ENCODE results near the gene LINC00237. TPM values are rescaled to one million over a fixed set of nuclear protein-coding genes. Genes with fewer than 3 reads are reported as not detected.
A peak's percentile ranks its signal among the peaks of the same experiment; 100 is the strongest.

Gene LINC00237
- total RNA-seq: not detected

- H3K4me3 Mint-ChIP-seq: peak within 1 kb of the TSS; percentile 46
- peaks cover 22% of the 10 kb centered on the region for H3K4me1 Mint-ChIP-seq (ENCODE audit: low read depth)
- DNase-seq: no peak
- H3K27me3 Mint-ChIP-seq (ENCODE audit: low read depth): peaks cover 66% of the 10 kb centered on the region
- no peaks in the 10 kb centered on the region for H3K36me3 Mint-ChIP-seq (ENCODE audit: low read depth)
- H3K9me3 Mint-ChIP-seq: no peaks in the 10 kb centered on the region
- CTCF ChIA-PET: no interaction called here
- H3K27ac Mint-ChIP-seq: no peak within 1 kb of the TSS
- intact Hi-C loops (cut with micrococcal nuclease): no loop called here
Measured at GRCh38 chr20:21106171-21107017, at the start of gene LINC00237. Gene LINC00237, minus strand, starts transcription at chr20:21106358.

GRCh38 chr20:21155268-21155667 lies 49.1 kb upstream of the LINC00237 start:
- H3K27me3 Mint-ChIP-seq (ENCODE audit: low read depth): no peaks in the 10 kb centered on the region

GRCh38 chr20:21154692-21155091 lies 48.5 kb upstream of the LINC00237 start:
- Mint-ChIP-seq H3K4me3 (no peak overlapping the region), H3K4me1 (ENCODE audit: low read depth) (no peaks in the 10 kb centered on the region), H3K9me3 (no peaks in the 10 kb centered on the region), H3K27ac (no peak overlapping the region), H3K27me3 (ENCODE audit: low read depth) (no peaks in the 10 kb centered on the region), H3K36me3 (ENCODE audit: low read depth) (peaks cover 23% of the 10 kb centered on the region)
- intact Hi-C loops (cut with micrococcal nuclease): no loop called here
- CTCF ChIA-PET: no interaction called here
- DNase-seq: no peak

More at GRCh38 chr20:21155268-21155667, 49.1 kb upstream of the LINC00237 start:
- Mint-ChIP-seq H3K4me1 (ENCODE audit: low read depth) (no peaks in the 10 kb centered on the region), H3K4me3 (no peak overlapping the region), H3K36me3 (ENCODE audit: low read depth) (peaks cover 29% of the 10 kb centered on the region), H3K27ac (no peak overlapping the region), H3K9me3 (no peaks in the 10 kb centered on the region)
- DNase-seq: no peak
- intact Hi-C loops (cut with micrococcal nuclease): no loop called here
- CTCF ChIA-PET: no interaction called here

GRCh38 chr20:21151791-21152190 lies 45.6 kb upstream of the LINC00237 start:
- Mint-ChIP-seq H3K4me3 (no peak overlapping the region), H3K4me1 (ENCODE audit: low read depth) (no peaks in the 10 kb centered on the region), H3K9me3 (no peaks in the 10 kb centered on the region), H3K27ac (no peak overlapping the region), H3K36me3 (ENCODE audit: low read depth) (peaks cover 28% of the 10 kb centered on the region), H3K27me3 (ENCODE audit: low read depth) (no peaks in the 10 kb centered on the region)
- DNase-seq: no peak
- intact Hi-C loops (cut with micrococcal nuclease): no loop called here
- CTCF ChIA-PET: interaction anchor here (1.3 kb wide), 1 partner anchor 315 kb away, joined by 3 read pairs; no protein-coding TSS in a partner anchor

- intact Hi-C loops (cut with micrococcal nuclease): no loop called here
- H3K9me3 Mint-ChIP-seq: no peaks in the 10 kb centered on the region
- peaks cover 18% of the 10 kb centered on the region for H3K36me3 Mint-ChIP-seq (ENCODE audit: low read depth)
- no peak overlapping the region for H3K4me3 Mint-ChIP-seq
- no peaks in the 10 kb centered on the region for H3K27me3 Mint-ChIP-seq (ENCODE audit: low read depth)
- no peak for DNase-seq
- no peaks in the 10 kb centered on the region for H3K4me1 Mint-ChIP-seq (ENCODE audit: low read depth)
- CTCF ChIA-PET: no interaction called here
- H3K27ac Mint-ChIP-seq: no peak overlapping the region
Measured at GRCh38 chr20:21149344-21149743, 43.2 kb upstream of the LINC00237 start.

- Mint-ChIP-seq H3K4me1 (ENCODE audit: low read depth) (no peaks in the 10 kb centered on the region), H3K27ac (no peak overlapping the region), H3K36me3 (ENCODE audit: low read depth) (peaks cover 14% of the 10 kb centered on the region), H3K27me3 (ENCODE audit: low read depth) (no peaks in the 10 kb centered on the region), H3K4me3 (no peak overlapping the region), H3K9me3 (no peaks in the 10 kb centered on the region)
- no peak for DNase-seq
- intact Hi-C loops (cut with micrococcal nuclease): no loop called here
- CTCF ChIA-PET: interaction anchor here (0.7 kb wide), 1 partner anchor 216 kb away, joined by 5 read pairs; no protein-coding TSS in a partner anchor
Measured at GRCh38 chr20:21147593-21147992, 41.4 kb upstream of the LINC00237 start.

GRCh38 chr20:21146215-21146614 lies 40.1 kb upstream of the LINC00237 start:
- no peak overlapping the region for H3K27ac Mint-ChIP-seq
- H3K4me1 Mint-ChIP-seq (ENCODE audit: low read depth): no peaks in the 10 kb centered on the region
- intact Hi-C loops (cut with micrococcal nuclease): no loop called here
- no peaks in the 10 kb centered on the region for H3K9me3 Mint-ChIP-seq
- no peak for DNase-seq
- CTCF ChIA-PET: interaction anchor here (0.6 kb wide), 1 partner anchor 110 kb away, joined by 3 read pairs; no protein-coding TSS in a partner anchor
- H3K27me3 Mint-ChIP-seq (ENCODE audit: low read depth): no peaks in the 10 kb centered on the region
- no peak overlapping the region for H3K4me3 Mint-ChIP-seq
- peaks cover 9% of the 10 kb centered on the region for H3K36me3 Mint-ChIP-seq (ENCODE audit: low read depth)

GRCh38 chr20:21145424-21145823 lies 39.3 kb upstream of the LINC00237 start:
- Mint-ChIP-seq H3K27me3 (ENCODE audit: low read depth) (no peaks in the 10 kb centered on the region), H3K4me3 (no peak overlapping the region), H3K4me1 (ENCODE audit: low read depth) (no peaks in the 10 kb centered on the region), H3K9me3 (no peaks in the 10 kb centered on the region), H3K36me3 (ENCODE audit: low read depth) (peaks cover 9% of the 10 kb centered on the region), H3K27ac (no peak overlapping the region)
- no peak for DNase-seq
- intact Hi-C loops (cut with micrococcal nuclease): no loop called here
- CTCF ChIA-PET: no interaction called here

- Mint-ChIP-seq H3K4me1 (ENCODE audit: low read depth) (no peaks in the 10 kb centered on the region), H3K4me3 (no peak overlapping the region), H3K9me3 (no peaks in the 10 kb centered on the region), H3K27ac (no peak overlapping the region), H3K36me3 (ENCODE audit: low read depth) (peaks cover 6% of the 10 kb centered on the region), H3K27me3 (ENCODE audit: low read depth) (no peaks in the 10 kb centered on the region)
- intact Hi-C loops (cut with micrococcal nuclease): no loop called here
- no peak for DNase-seq
- CTCF ChIA-PET: interaction anchor here (0.7 kb wide), 1 partner anchor 54 kb away, joined by 3 read pairs; no protein-coding TSS in a partner anchor
Measured at GRCh38 chr20:21143194-21143890, 37.2 kb upstream of the LINC00237 start.

- Mint-ChIP-seq H3K4me3 (no peak overlapping the region), H3K27me3 (ENCODE audit: low read depth) (no peaks in the 10 kb centered on the region), H3K27ac (no peak overlapping the region), H3K9me3 (no peaks in the 10 kb centered on the region), H3K4me1 (ENCODE audit: low read depth) (no peaks in the 10 kb centered on the region), H3K36me3 (ENCODE audit: low read depth) (peaks cover 10% of the 10 kb centered on the region)
- no peak for DNase-seq
- intact Hi-C loops (cut with micrococcal nuclease): no loop called here
- CTCF ChIA-PET: no interaction called here
Measured at GRCh38 chr20:21141825-21142224, 35.7 kb upstream of the LINC00237 start.

GRCh38 chr20:21139881-21140566 lies 33.9 kb upstream of the LINC00237 start:
- Mint-ChIP-seq H3K9me3 (no peaks in the 10 kb centered on the region), H3K27ac (no peak overlapping the region), H3K27me3 (ENCODE audit: low read depth) (no peaks in the 10 kb centered on the region), H3K36me3 (ENCODE audit: low read depth) (peaks cover 15% of the 10 kb centered on the region), H3K4me3 (no peak overlapping the region), H3K4me1 (ENCODE audit: low read depth) (no peaks in the 10 kb centered on the region)
- intact Hi-C loops (cut with micrococcal nuclease): no loop called here
- no peak for DNase-seq
- CTCF ChIA-PET: interaction anchor here (0.6 to 1.1 kb wide), 2 partner anchors 14 to 43 kb away, joined by 3 read pairs; partner anchors contain the start of gene KIZ

- Mint-ChIP-seq H3K36me3 (ENCODE audit: low read depth) (peaks cover 18% of the 10 kb centered on the region), H3K9me3 (no peaks in the 10 kb centered on the region), H3K4me3 (no peak overlapping the region), H3K4me1 (ENCODE audit: low read depth) (no peaks in the 10 kb centered on the region), H3K27me3 (ENCODE audit: low read depth) (no peaks in the 10 kb centered on the region), H3K27ac (no peak overlapping the region)
- CTCF ChIA-PET: no interaction called here
- DNase-seq: no peak
- intact Hi-C loops (cut with micrococcal nuclease): no loop called here
Measured at GRCh38 chr20:21137078-21137477, 30.9 kb upstream of the LINC00237 start.

Measured in activated naive CD4-positive, alpha-beta T cell treated with anti-CD3 and anti-CD28 coated beads for 36 hours (primary cell).